Type B pancreatic cell (in vitro differentiated cells): ENCODE data around the gene LASP1NB.

ENCODE experiments used
- DNase-seq: peaks from one replicate; pipeline ENCODE4 v3.0.0; 2021; ENCODE audit warnings: mixed read lengths; ENCODE audit not compliant: unreplicated experiment; ENCODE audit errors: extremely low spot score
- H3K27ac Mint-ChIP-seq: 2 replicates; pipeline ENCODE4 v1.8.0; 2021; ENCODE audit warnings: mild to moderate bottlenecking, mixed read lengths
- H3K27me3 Mint-ChIP-seq: 2 replicates; pipeline ENCODE4 v1.8.0; 2021; ENCODE audit warnings: mixed read lengths
- H3K36me3 Mint-ChIP-seq: 2 replicates; pipeline ENCODE4 v1.8.0; 2021; ENCODE audit warnings: mixed read lengths
- H3K4me1 Mint-ChIP-seq: one replicate; pipeline ENCODE4 v1.8.0; 2021; ENCODE audit warnings: mixed read lengths; ENCODE audit not compliant: unreplicated experiment
- H3K4me3 Mint-ChIP-seq: 2 replicates; pipeline ENCODE4 v1.8.0; 2021; ENCODE audit warnings: mild to moderate bottlenecking, mixed read lengths
- H3K9me3 Mint-ChIP-seq: 2 replicates; pipeline ENCODE4 v1.8.0; 2021; ENCODE audit warnings: mixed read lengths
- CTCF ChIP-seq: fragments of 200-600 bp; sonication (generic); conservative IDR thresholded peaks from 2 replicates; pipeline ENCODE4 v1.5.0; 2021; ENCODE audit warnings: antibody characterized with exemption, mild to moderate bottlenecking

Gene LASP1NB

GRCh38 chr17:38925263-38925995, at the start of gene LASP1NB:
LASP1NB (plus strand) TSS chr17:38925614.
- peak within 1 kb of the TSS; percentile 20 for H3K4me3 Mint-ChIP-seq
- H3K4me1 Mint-ChIP-seq = peaks cover 21% of the 10 kb centered on the region
- no peaks in the 10 kb centered on the region for H3K36me3 Mint-ChIP-seq
- no peak for DNase-seq
- H3K27me3 Mint-ChIP-seq = no peaks in the 10 kb centered on the region
- H3K9me3 Mint-ChIP-seq = no peaks in the 10 kb centered on the region
- no peak for TF ChIP-seq CTCF
- H3K27ac Mint-ChIP-seq = no peak within 1 kb of the TSS

GRCh38 chr17:38877130-38877851, 48.1 kb upstream of the LASP1NB start:
- H3K36me3 Mint-ChIP-seq = peaks cover 21% of the 10 kb centered on the region
- H3K27me3 Mint-ChIP-seq = no peaks in the 10 kb centered on the region
- no peaks in the 10 kb centered on the region for H3K9me3 Mint-ChIP-seq
- no peak overlapping the region for H3K4me3 Mint-ChIP-seq
- no peak for DNase-seq
- H3K4me1 Mint-ChIP-seq = peaks cover 61% of the 10 kb centered on the region
- H3K27ac Mint-ChIP-seq = peak overlapping the region; percentile 68
- TF ChIP-seq CTCF = no peak

GRCh38 chr17:38879878-38880665, 45.3 kb upstream of the LASP1NB start:
- Mint-ChIP-seq H3K27ac (peak overlapping the region; percentile 96), H3K4me3 (peak overlapping the region; percentile 82), H3K9me3 (no peaks in the 10 kb centered on the region), H3K4me1 (peaks cover 53% of the 10 kb centered on the region), H3K27me3 (no peaks in the 10 kb centered on the region), H3K36me3 (peaks cover 29% of the 10 kb centered on the region)
- no peak for TF ChIP-seq CTCF
- DNase-seq = no peak

GRCh38 chr17:38881600-38882191, 43.7 kb upstream of the LASP1NB start:
- Mint-ChIP-seq H3K27ac (peak overlapping the region; percentile 93), H3K27me3 (no peaks in the 10 kb centered on the region), H3K4me3 (peak overlapping the region; percentile 77), H3K9me3 (no peaks in the 10 kb centered on the region), H3K4me1 (peaks cover 61% of the 10 kb centered on the region), H3K36me3 (peaks cover 29% of the 10 kb centered on the region)
- TF ChIP-seq CTCF = no peak
- DNase-seq = peak; percentile 85

GRCh38 chr17:38882870-38883269, 42.5 kb upstream of the LASP1NB start:
- peak overlapping the region; percentile 47 for H3K4me3 Mint-ChIP-seq
- no peak for DNase-seq
- no peak for TF ChIP-seq CTCF
- peak overlapping the region; percentile 93 for H3K27ac Mint-ChIP-seq
- H3K27me3 Mint-ChIP-seq = no peaks in the 10 kb centered on the region
- peaks cover 60% of the 10 kb centered on the region for H3K4me1 Mint-ChIP-seq
- peaks cover 27% of the 10 kb centered on the region for H3K36me3 Mint-ChIP-seq
- no peaks in the 10 kb centered on the region for H3K9me3 Mint-ChIP-seq
